Activated CD4-positive, CD25-positive, alpha-beta regulatory T cell treated with anti-CD3 and anti-CD28 coated beads, Interleukin-2, amount 50 U/mL, for 24 hours (primary cell): Measurements from ENCODE around the gene TMEM14A.
A peak's percentile ranks its signal among the peaks of the same experiment; 100 is the strongest.
"Not testable (repeated sequence)": the region's sequence is repeated elsewhere in the genome, so short reads cannot be mapped to it uniquely, and the experiment has no call there.

Experiments
- ATAC-seq, 2 donors: fragments of 150-1000 bp; cut with Tn5 transposase; one replicate each; pipeline ENCODE4 v1.10.0; 2021; ENCODE audit warnings: mild to moderate bottlenecking in 1 of 2, moderate library complexity in 1 of 2

The TMEM14A gene

DNA sequence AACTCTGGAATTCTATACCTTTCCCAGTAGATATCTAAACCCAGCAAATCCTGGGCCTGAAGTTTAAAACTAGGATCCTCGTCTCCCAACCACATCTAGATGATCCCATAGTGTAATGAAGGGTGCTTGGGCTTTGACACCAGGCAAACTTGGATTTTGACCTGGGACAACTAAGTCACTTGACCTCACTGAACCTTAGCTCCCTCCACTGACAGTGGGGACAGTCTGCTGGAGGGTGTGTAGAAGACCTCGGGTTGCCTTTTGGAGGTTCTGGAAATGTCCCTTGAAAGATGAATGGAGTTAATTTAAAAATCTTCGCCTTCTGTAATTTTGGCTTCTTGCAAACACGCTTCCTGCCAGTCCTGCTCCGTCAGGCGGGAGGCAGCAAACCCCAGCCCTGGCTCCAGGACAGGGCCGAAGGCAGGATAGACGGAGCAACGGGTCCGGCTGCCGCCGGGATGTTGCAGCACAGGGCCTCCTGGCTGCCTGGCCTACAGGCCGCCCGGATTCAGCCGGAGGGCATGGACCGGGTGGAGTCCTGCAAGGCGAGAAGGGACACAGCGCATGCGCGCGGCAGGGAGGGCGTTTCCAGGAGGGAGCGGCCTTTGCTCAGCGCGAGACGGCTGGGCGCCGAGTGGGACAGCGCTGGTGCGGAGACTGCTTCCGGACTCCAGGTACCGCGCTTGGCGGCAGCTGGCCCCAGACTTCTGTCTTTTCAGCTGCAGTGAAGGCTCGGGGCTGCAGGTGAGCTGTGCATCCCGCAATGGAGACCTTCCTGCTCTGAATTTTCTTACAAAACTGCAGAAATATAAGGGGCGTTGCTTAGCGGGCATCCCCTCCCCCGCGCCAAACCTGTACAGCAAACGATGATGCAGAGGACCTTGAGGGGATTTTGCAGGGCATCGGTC, at the start of gene TMEM14A:
Gene TMEM14A (plus strand): TSS at position 612 of the 908 bp plus-strand sequence. CDS start 5,990 bp downstream, outside the sequence.
- peak; percentile 99 for ATAC-seq

- no peak for ATAC-seq
Observed at GRCh38 chr6:52621631-52622030, 49.3 kb upstream of the TMEM14A start.

- no peak for ATAC-seq
Observed at GRCh38 chr6:52622810-52623209, 48.1 kb upstream of the TMEM14A start.

- no peak for ATAC-seq
Observed at GRCh38 chr6:52632011-52632410, 38.9 kb upstream of the TMEM14A start.

DNA sequence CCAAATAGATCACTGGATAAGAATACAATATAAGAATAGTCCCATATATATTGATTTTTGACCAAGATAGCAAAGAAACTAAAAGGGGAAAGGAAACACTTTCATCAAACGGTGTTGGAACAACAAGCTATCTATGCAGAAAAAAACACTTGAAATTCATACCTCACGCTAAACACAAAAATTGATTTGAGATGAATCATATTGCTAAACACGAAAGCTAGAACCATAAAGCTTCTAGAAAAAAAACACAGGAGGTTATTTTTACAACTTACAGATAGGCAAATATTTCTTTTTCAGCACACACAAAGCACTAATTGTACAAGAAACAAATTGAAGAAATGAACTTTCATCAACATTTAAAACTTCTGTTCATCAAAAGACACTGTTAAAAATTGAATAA, 36.7 kb upstream of the TMEM14A start:
- ATAC-seq = no peak

- ATAC-seq = peak; percentile 65 to 75
Observed at GRCh38 chr6:52635049-52635577, 35.8 kb upstream of the TMEM14A start.

DNA sequence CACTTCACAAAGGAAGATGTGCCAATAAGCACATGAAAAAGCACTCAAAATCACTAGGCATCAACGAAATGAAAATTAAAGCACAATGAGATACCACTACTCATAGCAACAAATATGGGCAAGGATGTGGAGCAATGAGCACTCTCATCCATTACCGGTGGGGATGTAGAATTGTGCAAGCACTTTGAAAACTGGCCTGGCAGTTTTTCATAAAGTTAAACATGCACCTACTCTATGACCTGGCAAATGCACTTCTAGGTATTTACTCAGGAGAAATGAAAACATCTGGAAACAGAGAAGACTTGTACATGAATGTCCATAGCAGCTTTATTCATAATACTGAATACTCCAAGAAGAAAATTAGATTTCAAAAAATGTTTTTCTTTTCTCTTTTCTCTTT, 34.1 kb upstream of the TMEM14A start:
- ATAC-seq = no peak

DNA sequence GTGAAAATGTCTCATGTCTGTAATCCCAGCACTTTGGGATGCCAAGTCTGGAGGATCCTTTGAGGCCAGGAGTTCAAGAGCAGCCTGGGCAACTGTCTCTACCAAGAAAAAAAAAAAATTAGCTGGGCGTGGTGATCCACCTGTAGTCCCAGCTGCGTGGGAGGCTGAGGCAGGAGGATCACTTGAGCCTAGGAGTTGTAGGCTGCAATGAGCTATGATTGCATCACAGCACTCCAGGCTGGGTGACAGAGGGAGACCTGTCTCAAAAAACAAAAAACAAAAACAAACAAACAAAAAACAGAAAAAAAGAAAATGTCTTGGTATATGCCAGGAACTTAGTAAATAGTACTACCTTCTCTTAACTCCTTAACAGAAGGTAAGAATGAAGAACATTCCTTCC, 31.4 kb upstream of the TMEM14A start:
- ATAC-seq = no peak

DNA sequence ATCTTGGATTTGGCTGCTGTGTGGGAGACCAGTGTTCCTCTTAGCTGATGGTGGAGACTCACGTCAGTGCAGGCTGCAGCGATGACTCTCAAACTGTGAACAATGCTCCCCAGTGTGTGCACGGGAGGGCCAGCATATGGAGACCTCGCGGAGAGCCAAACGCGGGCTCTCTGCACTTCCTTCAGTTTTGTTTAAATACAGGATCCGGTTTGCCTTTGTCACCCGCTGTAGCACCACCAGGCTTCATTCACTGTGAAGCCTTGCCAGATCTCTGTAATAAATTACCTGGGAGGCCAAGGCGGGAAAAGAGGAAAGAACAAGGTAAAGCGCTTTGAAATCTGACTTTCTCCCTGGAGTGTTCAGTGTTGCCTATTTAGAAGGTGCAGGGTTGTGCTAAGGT, 30.7 kb upstream of the TMEM14A start:
- ATAC-seq = no peak

- ATAC-seq = no peak
Observed at GRCh38 chr6:52640916-52641315, 30.0 kb upstream of the TMEM14A start.

DNA sequence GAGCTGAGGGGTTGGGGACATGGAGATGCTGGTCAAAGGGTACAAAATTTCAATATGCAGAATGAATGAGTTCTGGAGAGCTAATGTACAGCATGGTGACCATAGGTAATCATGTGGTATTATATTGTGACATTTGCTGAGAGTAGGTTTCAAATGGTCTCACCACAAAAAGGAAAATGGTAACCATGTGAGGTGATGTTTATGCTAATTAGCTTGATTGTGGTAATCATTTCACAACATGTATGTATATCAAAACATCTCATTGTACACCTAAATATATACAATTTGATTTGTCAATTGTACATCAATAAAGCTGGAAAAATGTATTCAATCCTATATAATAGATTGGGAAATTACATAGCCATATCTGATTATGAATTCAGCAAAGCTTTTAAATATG, 29.5 kb upstream of the TMEM14A start:
- ATAC-seq = no peak

- ATAC-seq = no peak
Observed at GRCh38 chr6:52641826-52642225, 29.1 kb upstream of the TMEM14A start.

DNA sequence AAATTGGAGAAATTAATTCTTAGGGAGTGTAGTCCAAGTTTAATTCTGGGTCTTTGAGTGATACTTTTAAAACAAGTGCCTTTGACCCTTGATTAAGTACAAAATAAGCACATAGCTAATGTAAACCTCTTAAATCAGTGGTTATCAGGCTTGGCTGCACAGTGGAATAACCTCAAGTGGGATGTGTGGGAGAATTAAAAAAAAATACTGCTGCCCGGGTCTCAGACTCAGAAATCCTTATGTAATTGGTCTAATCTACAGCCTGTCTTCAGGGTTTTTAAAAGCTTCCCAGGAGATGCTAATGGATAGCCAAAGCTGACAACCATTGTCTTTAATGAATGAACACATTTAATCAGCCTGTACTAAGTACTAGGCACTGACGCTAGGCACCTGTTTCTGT, 28.5 kb upstream of the TMEM14A start:
- ATAC-seq = no peak

- no peak for ATAC-seq
Observed at GRCh38 chr6:52643158-52643557, 27.8 kb upstream of the TMEM14A start.

DNA sequence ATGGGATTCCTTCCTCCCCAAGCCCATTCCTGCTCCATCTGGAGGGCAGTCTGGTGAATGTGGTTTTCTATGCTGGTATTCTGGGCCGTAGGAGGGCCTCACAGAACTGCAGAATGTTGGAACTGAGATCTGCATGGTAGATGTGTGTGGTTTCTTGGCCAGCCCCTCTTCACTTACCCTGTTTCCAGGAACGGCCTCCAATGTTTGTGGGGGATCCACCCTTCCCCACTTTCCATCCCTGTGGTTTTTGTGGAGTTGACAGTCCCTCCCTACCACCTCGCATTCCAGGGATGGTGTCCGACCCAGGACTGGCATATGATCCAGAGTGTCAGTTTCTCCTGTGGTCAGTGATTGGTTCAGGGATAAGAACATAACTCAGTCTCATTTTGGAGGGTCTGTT, 26.7 kb upstream of the TMEM14A start:
- ATAC-seq = no peak

GRCh38 chr6:52645976-52646375, 24.9 kb upstream of the TMEM14A start:
- no peak for ATAC-seq

DNA sequence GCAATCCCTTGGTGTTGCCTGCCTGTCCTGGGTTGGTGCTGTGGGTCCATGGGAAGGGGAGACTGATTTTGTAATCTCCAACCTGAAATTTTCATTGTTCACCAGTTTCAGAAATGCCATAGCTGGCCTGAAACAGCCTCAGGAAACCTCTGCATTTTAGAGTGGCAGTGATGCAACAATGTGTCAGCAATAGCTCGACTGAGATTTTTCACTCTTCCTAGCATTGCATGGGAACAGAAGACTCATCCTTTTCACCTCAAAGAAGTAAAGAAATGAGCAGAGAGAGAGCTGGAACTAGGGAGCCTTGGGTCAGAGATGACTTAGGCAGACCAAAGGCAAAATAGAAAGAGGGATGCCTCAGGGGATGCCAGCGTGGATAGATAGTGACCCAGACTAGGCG, 23.7 kb upstream of the TMEM14A start:
- no peak for ATAC-seq

DNA sequence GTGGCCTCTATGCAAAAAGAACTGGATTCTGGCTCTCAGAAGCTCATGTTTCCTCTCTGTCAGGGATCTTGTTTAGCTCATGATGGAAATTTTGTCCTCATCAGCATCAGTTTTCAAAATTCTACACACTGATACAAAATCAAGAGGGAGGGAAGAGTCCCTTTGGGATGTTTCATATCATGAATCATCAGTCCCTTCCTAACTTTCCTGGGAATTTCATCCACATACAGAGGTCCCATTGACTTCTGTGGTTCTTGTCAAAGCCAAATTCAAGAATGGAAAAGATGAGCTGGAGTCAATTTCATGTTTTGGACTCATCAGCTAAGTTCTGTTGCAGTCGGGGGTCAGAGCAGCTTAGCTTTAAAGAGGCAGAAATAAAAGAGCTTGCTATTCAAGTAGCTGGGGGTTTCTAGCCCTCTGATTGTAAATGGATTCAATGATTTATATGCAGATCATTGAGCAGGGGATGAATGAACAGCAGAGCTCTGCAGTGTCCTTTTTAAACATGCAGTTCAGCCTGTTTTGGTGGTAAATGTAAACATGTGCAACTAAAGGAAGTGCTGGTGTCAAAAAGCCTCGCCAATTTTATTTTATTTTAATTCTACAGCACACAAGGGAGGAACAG, 21.3 kb upstream of the TMEM14A start:
- ATAC-seq = no peak

- ATAC-seq = no peak
Observed at GRCh38 chr6:52650941-52651340, 20.0 kb upstream of the TMEM14A start.

- no peak for ATAC-seq
Observed at GRCh38 chr6:52653151-52653550, 17.8 kb upstream of the TMEM14A start.

DNA sequence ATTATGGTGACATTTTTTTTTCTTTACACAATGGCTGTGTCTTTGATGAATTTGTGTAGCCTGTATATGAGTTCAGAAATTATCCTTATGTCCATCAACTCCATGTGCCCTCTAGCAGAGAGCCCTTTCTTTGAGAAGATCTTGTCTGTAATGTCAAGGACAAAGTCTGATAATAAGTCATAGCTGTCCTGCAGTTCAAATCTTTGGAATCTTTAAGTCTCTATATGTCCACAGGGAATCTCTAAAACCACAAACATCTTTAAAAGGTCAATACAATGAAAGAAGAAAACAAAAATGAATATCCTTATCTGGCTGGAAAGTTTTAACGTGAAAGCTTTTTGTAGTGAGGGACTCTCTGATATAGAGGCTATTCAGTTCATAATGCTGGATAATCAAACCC, 16.9 kb upstream of the TMEM14A start:
- no peak for ATAC-seq

GRCh38 chr6:52654592-52654991, 16.3 kb upstream of the TMEM14A start:
- ATAC-seq = no peak

GRCh38 chr6:52655941-52656340, 15.0 kb upstream of the TMEM14A start:
- ATAC-seq = not testable (repeated sequence)

GRCh38 chr6:52657870-52658269, 13.0 kb upstream of the TMEM14A start:
- ATAC-seq = no peak
